SK-N-SH (cell line): Measurements from ENCODE around the gene JADE2.

Source experiments
- CTCF ChIP-seq: fragments of 200-600 bp; sonication (generic); IDR thresholded peaks from 2 replicates; pipeline ENCODE4 v1.6.1; 2017; ENCODE audit warnings: antibody characterized with exemption, mild to moderate bottlenecking, moderate library complexity
- EP300 ChIP-seq, 2 experiments: IDR thresholded peaks; 2 replicates each; pipeline versions ENCODE4 v1.4.0 to v1.6.1; 2012; ENCODE audit warnings: borderline replicate concordance in 1 of 2, low read depth in 1 of 2, low read length in 1 of 2
- GATA2 ChIP-seq: sonication (generic); formaldehyde crosslinking; IDR thresholded peaks from 2 replicates; pipeline ENCODE4 v1.5.0; 2020; ENCODE audit warnings: mild to moderate bottlenecking, missing genetic modification reagents
- PBX3 ChIP-seq: IDR thresholded peaks from 2 replicates; pipeline ENCODE4; 2012
- POLR2AphosphoS5 ChIP-seq: IDR thresholded peaks from 2 replicates; pipeline ENCODE4 v1.6.1; 2012; ENCODE audit warnings: low read depth, low read length
- RAD21 ChIP-seq: IDR thresholded peaks from 2 replicates; pipeline ENCODE4 v1.6.1; 2012; ENCODE audit warnings: mild to moderate bottlenecking, low read length
- TCF12 ChIP-seq: IDR thresholded peaks from 2 replicates; pipeline ENCODE4 v1.4.0; 2012
- TEAD4 ChIP-seq: IDR thresholded peaks from 2 replicates; pipeline ENCODE4 v1.4.0; 2012; ENCODE audit warnings: mild to moderate bottlenecking, borderline replicate concordance; ENCODE audit not compliant: insufficient read depth
- USF2 ChIP-seq: fragments of 150-350 bp; IDR thresholded peaks from 2 replicates; pipeline ENCODE4 v1.6.1; 2017; ENCODE audit warnings: antibody characterized with exemption, low read length, low read depth, borderline replicate concordance
- YY1 ChIP-seq: IDR thresholded peaks from 2 replicates; pipeline ENCODE4 v1.4.0; 2012; ENCODE audit warnings: low read depth, mild to moderate bottlenecking

- TF ChIP-seq USF2 (no peak), EP300 (IDR thresholded peaks at IDR 0.05; ENCODE audit: borderline replicate concordance in 1 of 2, low read depth in 1 of 2, low read length in 1 of 2) (no peak), PBX3 (no peak), CTCF (no peak), RAD21 (no peak), YY1 (no peak), POLR2AphosphoS5 (no peak), TEAD4 (no peak), GATA2 (no peak), TCF12 (no peak)
These were observed 18.0 kb upstream of the JADE2 start for GRCh38 chr5:134507452-134507851.
